Loucy (cell line): ENCODE data around the gene SMG6.

Experiments used
- H2AFZ ChIP-seq: fragments of 200-600 bp; sonication (generic); 2 replicates; pipeline ENCODE4 v1.6.0; 2016; ENCODE audit warnings: antibody characterized with exemption, mild to moderate bottlenecking, low read length, moderate library complexity
- H3F3A ChIP-seq: fragments of 200-600 bp; 2 replicates; pipeline ENCODE4 v1.6.0; 2016; ENCODE audit warnings: antibody characterized with exemption, low read depth, mild to moderate bottlenecking
- H3K27me3 ChIP-seq: fragments of 200-600 bp; sonication (generic); 2 replicates; pipeline ENCODE4 v1.6.1; 2014; ENCODE audit warnings: low read length, mild to moderate bottlenecking; ENCODE audit not compliant: insufficient read depth, poor library complexity, severe bottlenecking
- H3K36me3 ChIP-seq: fragments of 200-600 bp; sonication (generic); 2 replicates; pipeline ENCODE4 v1.6.1; 2016; ENCODE audit warnings: low read length; ENCODE audit not compliant: insufficient read depth
- H3K4me1 ChIP-seq: fragments of 200-600 bp; sonication (generic); 2 replicates; pipeline ENCODE4 v1.5.1; 2014; ENCODE audit warnings: low read length, mild to moderate bottlenecking; ENCODE audit not compliant: insufficient read depth, poor library complexity, severe bottlenecking
- H3K4me2 ChIP-seq: fragments of 200-600 bp; sonication (generic); 2 replicates; pipeline ENCODE4 v1.6.0; 2014; ENCODE audit warnings: antibody characterized with exemption, low read length, low read depth, mild to moderate bottlenecking; ENCODE audit not compliant: poor library complexity, severe bottlenecking
- H3K4me3 ChIP-seq: fragments of 200-600 bp; sonication (generic); 2 replicates; pipeline ENCODE4 v1.5.1; 2014; ENCODE audit warnings: low read length, mild to moderate bottlenecking, mixed read lengths; ENCODE audit not compliant: poor library complexity, severe bottlenecking
- H3K79me2 ChIP-seq: fragments of 200-600 bp; sonication (generic); 2 replicates; pipeline ENCODE4 v1.6.1; 2014; ENCODE audit warnings: low read length; ENCODE audit not compliant: insufficient read depth
- H3K9ac ChIP-seq: fragments of 200-600 bp; sonication (generic); 2 replicates; pipeline ENCODE4 v1.6.0; 2014; ENCODE audit warnings: mild to moderate bottlenecking, low read depth, low read length, moderate library complexity; ENCODE audit not compliant: poor library complexity, severe bottlenecking
- H3K9me2 ChIP-seq: fragments of 200-600 bp; sonication (generic); replicated peaks from 2 replicates; pipeline ENCODE4 v1.6.1; 2016; ENCODE audit warnings: low read depth, low read length, mixed read lengths
- H3K9me3 ChIP-seq: fragments of 200-600 bp; sonication (generic); 2 replicates; pipeline ENCODE4 v1.6.1; 2014; ENCODE audit warnings: mild to moderate bottlenecking, antibody characterized with exemption, low read length, low read depth; ENCODE audit not compliant: insufficient read depth
- H4K20me1 ChIP-seq: fragments of 200-600 bp; sonication (generic); 2 replicates; pipeline ENCODE4 v1.6.0; 2014; ENCODE audit warnings: antibody characterized with exemption, low read length, mild to moderate bottlenecking; ENCODE audit not compliant: insufficient read depth, poor library complexity, severe bottlenecking
- EZH2phosphoT487 ChIP-seq: fragments of 200-600 bp; IDR thresholded peaks from 2 replicates; pipeline ENCODE4 v1.6.1; 2018; ENCODE audit warnings: antibody characterized with exemption, mild to moderate bottlenecking, moderate library complexity, borderline replicate concordance
- TF ChIP-seq, protein P1 (sequence below): fragments of 200-600 bp; sonication (generic); conservative IDR thresholded peaks from 2 replicates; pipeline ENCODE4 v1.5.1; 2014; ENCODE audit warnings: mild to moderate bottlenecking, antibody characterized with exemption, low read length

The SMG6 gene

DNA sequence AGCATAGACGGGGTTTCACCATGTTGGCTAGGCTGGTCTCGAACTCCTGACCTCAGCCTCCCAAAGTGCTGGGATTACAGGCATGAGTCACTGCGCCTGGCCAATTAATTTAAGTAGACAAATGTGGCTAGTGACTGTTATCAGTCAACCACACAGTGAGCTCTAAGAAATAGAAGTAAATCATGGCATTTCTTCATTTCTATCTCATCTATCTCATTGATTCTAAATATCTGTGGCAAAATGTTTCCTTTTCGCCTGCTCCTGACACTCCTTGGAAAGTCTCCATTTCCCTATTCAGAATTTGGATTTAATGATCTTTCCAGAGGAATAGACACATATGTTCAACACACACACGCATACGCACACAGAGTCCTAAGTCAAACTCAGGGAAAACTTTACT lies 167.3 kb downstream of the SMG6 start:
- H3F3A ChIP-seq, result peaks cover 7% of the 10 kb centered on the region; the same call in 1 of the 2 replicates
- no peaks in the 10 kb centered on the region for H3K9me3 ChIP-seq
- no peak overlapping the region for H3K4me2 ChIP-seq
- no peak overlapping the region for H3K4me3 ChIP-seq
- no peaks in the 10 kb centered on the region for H4K20me1 ChIP-seq
- H3K27me3 ChIP-seq, result no peaks in the 10 kb centered on the region
- H3K9me2 ChIP-seq, result no peaks in the 10 kb centered on the region
- H2AFZ ChIP-seq, result no peak overlapping the region
- peaks cover 20% of the 10 kb centered on the region; the same call in 1 of the 2 replicates for H3K79me2 ChIP-seq
- TF ChIP-seq, protein P1, sequence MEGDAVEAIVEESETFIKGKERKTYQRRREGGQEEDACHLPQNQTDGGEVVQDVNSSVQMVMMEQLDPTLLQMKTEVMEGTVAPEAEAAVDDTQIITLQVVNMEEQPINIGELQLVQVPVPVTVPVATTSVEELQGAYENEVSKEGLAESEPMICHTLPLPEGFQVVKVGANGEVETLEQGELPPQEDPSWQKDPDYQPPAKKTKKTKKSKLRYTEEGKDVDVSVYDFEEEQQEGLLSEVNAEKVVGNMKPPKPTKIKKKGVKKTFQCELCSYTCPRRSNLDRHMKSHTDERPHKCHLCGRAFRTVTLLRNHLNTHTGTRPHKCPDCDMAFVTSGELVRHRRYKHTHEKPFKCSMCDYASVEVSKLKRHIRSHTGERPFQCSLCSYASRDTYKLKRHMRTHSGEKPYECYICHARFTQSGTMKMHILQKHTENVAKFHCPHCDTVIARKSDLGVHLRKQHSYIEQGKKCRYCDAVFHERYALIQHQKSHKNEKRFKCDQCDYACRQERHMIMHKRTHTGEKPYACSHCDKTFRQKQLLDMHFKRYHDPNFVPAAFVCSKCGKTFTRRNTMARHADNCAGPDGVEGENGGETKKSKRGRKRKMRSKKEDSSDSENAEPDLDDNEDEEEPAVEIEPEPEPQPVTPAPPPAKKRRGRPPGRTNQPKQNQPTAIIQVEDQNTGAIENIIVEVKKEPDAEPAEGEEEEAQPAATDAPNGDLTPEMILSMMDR, result no peak
- no peak for TF ChIP-seq EZH2phosphoT487
- H3K9ac ChIP-seq, result no peak overlapping the region
- peaks cover 25% of the 10 kb centered on the region; the same call in 1 of the 2 replicates for H3K36me3 ChIP-seq
- H3K4me1 ChIP-seq, result peaks cover 21% of the 10 kb centered on the region

DNA sequence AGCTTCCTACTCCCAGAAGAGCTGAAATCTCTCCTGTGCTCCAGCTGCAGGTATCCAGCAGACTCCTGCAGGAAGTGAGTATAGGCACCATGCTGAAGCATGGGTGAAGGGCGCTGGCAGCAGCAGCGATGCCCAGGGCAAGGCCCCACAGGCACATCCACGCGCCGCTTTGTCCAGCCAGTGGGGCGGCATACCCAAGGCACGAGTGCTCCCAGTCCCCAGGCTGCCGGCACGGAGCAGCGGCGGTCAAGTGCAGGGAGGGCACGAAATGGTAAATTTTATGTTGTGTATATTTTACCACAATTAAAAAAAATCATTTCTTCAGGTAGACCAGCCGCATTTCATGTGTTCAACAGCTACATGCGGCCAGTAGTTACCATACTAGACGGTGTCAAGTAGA lies 175.6 kb downstream of the SMG6 start:
- Histone ChIP-seq H3K4me1 (peaks cover 19% of the 10 kb centered on the region), H3K4me2 (no peak overlapping the region), H4K20me1 (no peaks in the 10 kb centered on the region), H2AFZ (no peak overlapping the region), H3K9me3 (no peaks in the 10 kb centered on the region), H3K36me3 (peaks cover 32% of the 10 kb centered on the region; the same call in 1 of the 2 replicates), H3K4me3 (no peak overlapping the region), H3K27me3 (no peaks in the 10 kb centered on the region), H3K9me2 (no peaks in the 10 kb centered on the region), H3K79me2 (peaks cover 10% of the 10 kb centered on the region; the same call in 1 of the 2 replicates), H3K9ac (no peak overlapping the region), H3F3A (no peaks in the 10 kb centered on the region)
- TF ChIP-seq, protein P1, result no peak
- TF ChIP-seq EZH2phosphoT487, result no peak

DNA sequence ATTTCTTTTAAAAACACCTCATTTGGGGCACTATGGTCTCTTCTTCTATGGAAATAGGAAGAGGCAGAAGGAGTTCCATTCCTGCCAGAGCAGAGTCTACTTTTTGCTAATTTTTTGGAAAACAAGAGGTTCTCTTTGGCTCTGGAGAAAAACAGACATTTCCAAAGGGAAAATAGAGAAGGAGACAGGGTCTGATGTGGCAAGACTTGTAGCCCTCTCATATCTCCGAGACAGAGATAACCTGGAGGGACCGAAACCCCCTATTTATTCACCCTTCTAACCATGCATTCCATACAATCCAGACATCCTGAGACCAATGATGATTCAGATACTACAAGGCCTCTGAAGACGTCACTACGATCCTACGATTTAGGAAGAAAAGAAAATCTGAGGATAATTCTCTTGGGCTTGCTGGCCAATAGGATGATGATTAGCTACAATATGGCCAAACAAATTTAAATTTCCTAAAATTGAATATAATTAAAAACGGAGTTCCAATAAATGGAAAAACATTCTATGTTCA lies 178.5 kb downstream of the SMG6 start:
- H3F3A ChIP-seq, result no peaks in the 10 kb centered on the region
- H3K9me3 ChIP-seq, result no peaks in the 10 kb centered on the region
- H3K27me3 ChIP-seq, result no peaks in the 10 kb centered on the region
- no peaks in the 10 kb centered on the region for H4K20me1 ChIP-seq
- no peak overlapping the region for H2AFZ ChIP-seq
- no peak overlapping the region for H3K9ac ChIP-seq
- peaks cover 19% of the 10 kb centered on the region for H3K4me1 ChIP-seq
- peaks cover 51% of the 10 kb centered on the region; the same call in 1 of the 2 replicates for H3K36me3 ChIP-seq
- H3K4me2 ChIP-seq, result no peak overlapping the region
- H3K79me2 ChIP-seq, result peaks cover 13% of the 10 kb centered on the region; the same call in 1 of the 2 replicates
- TF ChIP-seq, protein P1, result no peak
- TF ChIP-seq EZH2phosphoT487, result no peak
- no peaks in the 10 kb centered on the region for H3K9me2 ChIP-seq
- H3K4me3 ChIP-seq, result no peak overlapping the region
